Measurements from ENCODE around the gene GFOD2.

GFOD2 gene

GRCh38 chr16:67666032-67666551, 53.0 kb downstream of the GFOD2 start:
- Mint-ChIP-seq H3K4me1 (ENCODE audit: low read depth) (peaks cover 19% of the 10 kb centered on the region), H3K9me3 (no peaks in the 10 kb centered on the region), H3K27me3 (ENCODE audit: low read depth) (no peaks in the 10 kb centered on the region), H3K4me3 (peak overlapping the region; percentile 71), H3K27ac (no peak overlapping the region), H3K36me3 (ENCODE audit: low read depth) (peaks cover 2% of the 10 kb centered on the region)

DNA sequence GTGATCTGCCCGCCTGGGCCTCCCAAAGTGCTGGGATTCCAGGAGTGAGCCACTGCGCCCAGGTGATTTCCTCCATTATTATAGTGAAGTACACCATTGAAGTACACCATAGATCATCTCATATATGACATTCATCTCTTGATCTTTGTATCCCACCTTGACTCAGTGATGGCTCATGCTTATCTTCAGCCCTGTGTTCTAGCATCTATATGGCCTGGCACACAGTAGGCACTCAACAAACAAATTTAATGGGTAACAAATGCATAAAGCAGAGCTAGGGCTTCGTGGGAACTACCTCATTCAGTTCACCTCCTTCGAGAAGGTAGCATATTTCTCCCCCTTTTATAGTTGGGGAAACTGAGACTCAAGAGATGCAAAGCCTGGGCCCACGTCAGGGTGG, 53.5 kb downstream of the GFOD2 start:
- no peaks in the 10 kb centered on the region for H3K9me3 Mint-ChIP-seq
- peaks cover 20% of the 10 kb centered on the region for H3K4me1 Mint-ChIP-seq (ENCODE audit: low read depth)
- H3K36me3 Mint-ChIP-seq (ENCODE audit: low read depth): peaks cover 2% of the 10 kb centered on the region
- H3K4me3 Mint-ChIP-seq: peak overlapping the region; percentile 71
- H3K27ac Mint-ChIP-seq: peak overlapping the region; percentile 9
- no peaks in the 10 kb centered on the region for H3K27me3 Mint-ChIP-seq (ENCODE audit: low read depth)

- Mint-ChIP-seq H3K27me3 (ENCODE audit: low read depth) (no peaks in the 10 kb centered on the region), H3K4me1 (ENCODE audit: low read depth) (peaks cover 20% of the 10 kb centered on the region), H3K4me3 (peak overlapping the region; percentile 42), H3K36me3 (ENCODE audit: low read depth) (peaks cover 2% of the 10 kb centered on the region), H3K27ac (no peak overlapping the region), H3K9me3 (no peaks in the 10 kb centered on the region)
These were observed 54.2 kb downstream of the GFOD2 start for GRCh38 chr16:67664871-67665270.

- no peak overlapping the region for H3K27ac Mint-ChIP-seq
- peak overlapping the region; percentile 42 for H3K4me3 Mint-ChIP-seq
- H3K36me3 Mint-ChIP-seq (ENCODE audit: low read depth): peaks cover 2% of the 10 kb centered on the region
- peaks cover 18% of the 10 kb centered on the region for H3K4me1 Mint-ChIP-seq (ENCODE audit: low read depth)
- H3K27me3 Mint-ChIP-seq (ENCODE audit: low read depth): no peaks in the 10 kb centered on the region
- no peaks in the 10 kb centered on the region for H3K9me3 Mint-ChIP-seq
These were observed 54.9 kb downstream of the GFOD2 start for GRCh38 chr16:67664258-67664657.

DNA sequence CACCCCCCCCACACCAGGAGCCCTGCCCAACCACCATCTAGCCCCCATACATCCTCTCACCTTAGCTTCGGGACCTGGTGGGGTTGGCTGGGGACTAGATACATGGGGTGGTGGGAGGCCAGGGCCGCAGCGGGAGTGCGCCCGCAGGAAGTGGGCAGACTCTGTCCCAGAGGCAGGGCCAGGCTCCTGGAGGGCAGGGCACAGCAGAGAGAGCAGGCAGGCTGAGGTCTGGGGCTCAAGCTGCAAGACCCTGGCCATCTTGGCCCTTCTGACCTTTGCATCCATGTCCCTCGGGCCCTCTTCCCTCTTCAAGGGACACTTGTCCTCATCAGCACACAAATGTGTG, 55.3 kb downstream of the GFOD2 start:
- peaks cover 2% of the 10 kb centered on the region for H3K36me3 Mint-ChIP-seq (ENCODE audit: low read depth)
- no peak overlapping the region for H3K27ac Mint-ChIP-seq
- H3K27me3 Mint-ChIP-seq (ENCODE audit: low read depth): no peaks in the 10 kb centered on the region
- H3K9me3 Mint-ChIP-seq: no peaks in the 10 kb centered on the region
- peaks cover 22% of the 10 kb centered on the region for H3K4me1 Mint-ChIP-seq (ENCODE audit: low read depth)
- H3K4me3 Mint-ChIP-seq: no peak overlapping the region

DNA sequence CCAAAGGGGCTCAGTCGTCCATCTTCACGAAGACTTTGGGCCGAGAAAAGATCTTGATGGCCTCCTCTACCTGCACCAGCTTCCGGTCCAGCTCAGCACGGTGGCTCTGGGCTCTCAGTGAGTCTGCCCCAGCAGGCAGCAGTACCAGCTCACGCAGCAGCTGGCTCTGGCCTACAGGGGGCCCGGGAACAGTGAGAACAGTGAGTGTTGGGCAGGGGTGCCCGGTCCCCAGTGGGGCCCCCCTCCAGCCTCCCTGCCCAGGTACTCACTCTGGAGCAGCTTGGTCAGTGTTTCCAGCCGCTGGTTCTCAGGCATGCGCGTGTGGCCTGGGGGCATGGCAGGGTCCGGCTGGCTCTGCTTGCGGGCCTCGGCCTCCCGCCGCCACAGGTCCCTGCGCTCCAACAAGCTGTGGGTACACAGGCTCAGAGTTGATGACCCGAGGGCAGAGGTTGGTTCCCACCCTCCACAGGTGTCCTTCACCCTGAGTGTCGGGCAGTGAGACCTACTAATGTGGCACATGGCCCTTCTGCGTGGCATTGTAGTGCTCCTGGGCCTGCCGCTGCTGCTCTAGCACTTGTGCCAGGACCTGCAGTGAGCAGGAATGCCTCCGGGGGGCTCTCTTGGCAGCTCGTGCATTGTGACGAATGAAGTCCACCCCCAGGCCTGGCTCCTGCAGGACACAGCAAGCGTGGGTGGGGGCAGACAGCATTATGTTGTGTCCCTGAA, 55.8 kb downstream of the GFOD2 start:
- Mint-ChIP-seq H3K27me3 (ENCODE audit: low read depth) (no peaks in the 10 kb centered on the region), H3K9me3 (no peaks in the 10 kb centered on the region), H3K4me3 (no peak overlapping the region), H3K4me1 (ENCODE audit: low read depth) (peaks cover 25% of the 10 kb centered on the region), H3K27ac (no peak overlapping the region), H3K36me3 (ENCODE audit: low read depth) (peaks cover 2% of the 10 kb centered on the region)

GRCh38 chr16:67662653-67663010, 56.5 kb downstream of the GFOD2 start:
- Mint-ChIP-seq H3K4me3 (no peak overlapping the region), H3K27ac (no peak overlapping the region), H3K27me3 (ENCODE audit: low read depth) (no peaks in the 10 kb centered on the region), H3K36me3 (ENCODE audit: low read depth) (peaks cover 5% of the 10 kb centered on the region), H3K4me1 (ENCODE audit: low read depth) (peaks cover 25% of the 10 kb centered on the region), H3K9me3 (no peaks in the 10 kb centered on the region)

- H3K27ac Mint-ChIP-seq: no peak overlapping the region
- H3K36me3 Mint-ChIP-seq (ENCODE audit: low read depth): peaks cover 5% of the 10 kb centered on the region
- peaks cover 21% of the 10 kb centered on the region for H3K4me1 Mint-ChIP-seq (ENCODE audit: low read depth)
- peak overlapping the region; percentile 46 for H3K4me3 Mint-ChIP-seq
- no peaks in the 10 kb centered on the region for H3K9me3 Mint-ChIP-seq
- H3K27me3 Mint-ChIP-seq (ENCODE audit: low read depth): no peaks in the 10 kb centered on the region
These were observed 57.0 kb downstream of the GFOD2 start for GRCh38 chr16:67661886-67662652.

- no peaks in the 10 kb centered on the region for H3K9me3 Mint-ChIP-seq
- peak overlapping the region; percentile 90 for H3K27ac Mint-ChIP-seq
- H3K36me3 Mint-ChIP-seq (ENCODE audit: low read depth): peaks cover 5% of the 10 kb centered on the region
- peak overlapping the region; percentile 92 for H3K4me3 Mint-ChIP-seq
- no peaks in the 10 kb centered on the region for H3K27me3 Mint-ChIP-seq (ENCODE audit: low read depth)
- H3K4me1 Mint-ChIP-seq (ENCODE audit: low read depth): peaks cover 18% of the 10 kb centered on the region
These were observed 57.9 kb downstream of the GFOD2 start for GRCh38 chr16:67661101-67661761.

GRCh38 chr16:67660564-67661028, 58.5 kb downstream of the GFOD2 start, which contains the start of gene PARD6A:
Gene PARD6A, plus strand, starts transcription at chr16:67660960. Its CDS starts 79 bp downstream, at chr16:67661039.
- no peaks in the 10 kb centered on the region for H3K27me3 Mint-ChIP-seq (ENCODE audit: low read depth)
- H3K4me1 Mint-ChIP-seq (ENCODE audit: low read depth): peaks cover 18% of the 10 kb centered on the region
- H3K9me3 Mint-ChIP-seq: no peaks in the 10 kb centered on the region
- H3K36me3 Mint-ChIP-seq (ENCODE audit: low read depth): peaks cover 7% of the 10 kb centered on the region
- peak within 1 kb of the TSS; percentile 99 for H3K27ac Mint-ChIP-seq
- peak within 1 kb of the TSS; percentile 94 for H3K4me3 Mint-ChIP-seq

GRCh38 chr16:67659675-67660563, 59.2 kb downstream of the GFOD2 start, which contains the start of gene ACD:
Gene ACD, minus strand, starts transcription at chr16:67660260. Its CDS starts 40 bp downstream, at chr16:67660220.
- peaks cover 19% of the 10 kb centered on the region for H3K4me1 Mint-ChIP-seq (ENCODE audit: low read depth)

GRCh38 chr16:67658849-67659674, 60.1 kb downstream of the GFOD2 start:
- no peaks in the 10 kb centered on the region for H3K9me3 Mint-ChIP-seq
- H3K4me3 Mint-ChIP-seq: peak overlapping the region; percentile 94
- H3K27me3 Mint-ChIP-seq (ENCODE audit: low read depth): no peaks in the 10 kb centered on the region
- H3K4me1 Mint-ChIP-seq (ENCODE audit: low read depth): peaks cover 15% of the 10 kb centered on the region
- peaks cover 9% of the 10 kb centered on the region for H3K36me3 Mint-ChIP-seq (ENCODE audit: low read depth)
- peak overlapping the region; percentile 73 for H3K27ac Mint-ChIP-seq

More at GRCh38 chr16:67659675-67660563, 59.2 kb downstream of the GFOD2 start, which contains the start of gene ACD:
- Mint-ChIP-seq H3K27me3 (ENCODE audit: low read depth) (no peaks in the 10 kb centered on the region), H3K9me3 (no peaks in the 10 kb centered on the region), H3K36me3 (ENCODE audit: low read depth) (peaks cover 11% of the 10 kb centered on the region), H3K4me3 (peak within 1 kb of the TSS; percentile 94), H3K27ac (peak within 1 kb of the TSS; percentile 99)
